HG03175 (cell line): ENCODE measurements around the gene RBMXL3.
"Not testable (repeated sequence)": the region's sequence is repeated elsewhere in the genome, so short reads cannot be mapped to it uniquely, and the experiment has no call there.

Experiments used
- ATAC-seq: cut with Tn5 transposase; IDR thresholded peaks from one replicate; pipeline ENCODE4 v1.9.1; 2021; ENCODE audit warnings: mild to moderate bottlenecking, moderate library complexity; ENCODE audit not compliant: unreplicated experiment

RBMXL3 gene

GRCh38 chrX:115189110-115189509 is at the start of gene RBMXL3:
Gene RBMXL3 (plus strand): TSS chrX:115189410. CDS start chrX:115189442, 32 bp downstream.
- no peak for ATAC-seq

- no peak for ATAC-seq
These were observed 47.2 kb upstream of the RBMXL3 start for GRCh38 chrX:115142057-115142456.

- ATAC-seq, result no peak
These were observed 42.0 kb upstream of the RBMXL3 start for GRCh38 chrX:115147220-115147619.

- no peak for ATAC-seq
These were observed 16.0 kb upstream of the RBMXL3 start for GRCh38 chrX:115173181-115173580.

- no peak for ATAC-seq
These were observed 14.7 kb upstream of the RBMXL3 start for GRCh38 chrX:115174548-115174947.

- no peak for ATAC-seq
These were observed 11.3 kb upstream of the RBMXL3 start for GRCh38 chrX:115177932-115178331.

GRCh38 chrX:115178473-115178872 is 10.7 kb upstream of the RBMXL3 start:
- no peak for ATAC-seq

- no peak for ATAC-seq
These were observed 5.2 kb upstream of the RBMXL3 start for GRCh38 chrX:115183980-115184379.

GRCh38 chrX:115189646-115190635 is 731 bp downstream of the RBMXL3 start:
- ATAC-seq, result no peak

- ATAC-seq, result no peak
These were observed 1.7 kb downstream of the RBMXL3 start for GRCh38 chrX:115190636-115191489.

- no peak for ATAC-seq
These were observed 2.5 kb downstream of the RBMXL3 start for GRCh38 chrX:115191490-115192243.

GRCh38 chrX:115192244-115192700 is 3.1 kb downstream of the RBMXL3 start:
- ATAC-seq, result no peak

- no peak for ATAC-seq
These were observed 14.8 kb downstream of the RBMXL3 start for GRCh38 chrX:115204040-115204439.

- ATAC-seq, result not testable (repeated sequence)
These were observed 20.3 kb downstream of the RBMXL3 start for GRCh38 chrX:115209547-115209946.

GRCh38 chrX:115214151-115214550 is 24.9 kb downstream of the RBMXL3 start:
- ATAC-seq, result no peak

GRCh38 chrX:115214605-115215004 is 25.4 kb downstream of the RBMXL3 start:
- ATAC-seq, result no peak

- ATAC-seq, result not testable (repeated sequence)
These were observed 28.1 kb downstream of the RBMXL3 start for GRCh38 chrX:115217346-115217745.

- no peak for ATAC-seq
These were observed 37.7 kb downstream of the RBMXL3 start for GRCh38 chrX:115226929-115227328.

- no peak for ATAC-seq
These were observed 40.3 kb downstream of the RBMXL3 start for GRCh38 chrX:115229337-115230003.

- no peak for ATAC-seq
These were observed 43.8 kb downstream of the RBMXL3 start for GRCh38 chrX:115232933-115233496.
